Measurements from ENCODE around the gene PRF1.

PRF1 gene

DNA sequence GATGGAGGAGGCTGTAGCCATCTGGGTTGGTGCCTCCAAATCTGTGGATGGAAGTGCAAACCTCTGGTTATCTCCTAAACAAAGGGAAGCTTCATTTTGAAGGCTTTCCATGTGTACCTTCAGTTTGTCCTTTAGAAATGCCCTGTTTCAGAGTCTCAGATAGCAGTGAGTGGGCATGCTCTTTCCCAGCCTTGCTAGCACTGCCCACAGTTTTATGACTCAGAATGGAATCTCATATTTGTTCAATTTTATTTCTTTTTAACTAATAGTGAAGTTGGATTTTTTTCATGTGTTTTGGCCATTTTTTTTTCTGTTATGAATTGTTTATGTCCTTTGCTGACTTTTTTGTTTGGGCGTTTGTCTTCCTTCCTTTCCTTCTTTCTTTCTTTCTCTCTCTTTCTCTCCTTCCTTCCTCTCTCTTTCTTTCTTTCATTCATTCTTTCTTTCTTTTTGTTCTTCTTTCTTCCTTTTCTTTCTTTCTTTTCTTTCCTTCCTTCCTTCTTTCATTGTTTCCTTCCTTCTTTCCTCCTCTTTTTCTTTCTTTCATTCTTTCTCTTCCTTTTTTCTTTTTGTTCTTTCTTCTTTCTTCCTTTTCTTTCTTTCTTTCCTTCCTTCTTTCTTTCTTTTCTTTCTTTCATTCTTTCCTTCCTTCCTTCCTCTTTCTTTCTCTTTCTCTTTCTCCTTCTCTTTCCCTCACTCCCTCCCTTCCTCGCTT, 25.6 kb downstream of the PRF1 start:
- DNase-seq (ENCODE audit: low read depth in 2 of 2): no peak

DNA sequence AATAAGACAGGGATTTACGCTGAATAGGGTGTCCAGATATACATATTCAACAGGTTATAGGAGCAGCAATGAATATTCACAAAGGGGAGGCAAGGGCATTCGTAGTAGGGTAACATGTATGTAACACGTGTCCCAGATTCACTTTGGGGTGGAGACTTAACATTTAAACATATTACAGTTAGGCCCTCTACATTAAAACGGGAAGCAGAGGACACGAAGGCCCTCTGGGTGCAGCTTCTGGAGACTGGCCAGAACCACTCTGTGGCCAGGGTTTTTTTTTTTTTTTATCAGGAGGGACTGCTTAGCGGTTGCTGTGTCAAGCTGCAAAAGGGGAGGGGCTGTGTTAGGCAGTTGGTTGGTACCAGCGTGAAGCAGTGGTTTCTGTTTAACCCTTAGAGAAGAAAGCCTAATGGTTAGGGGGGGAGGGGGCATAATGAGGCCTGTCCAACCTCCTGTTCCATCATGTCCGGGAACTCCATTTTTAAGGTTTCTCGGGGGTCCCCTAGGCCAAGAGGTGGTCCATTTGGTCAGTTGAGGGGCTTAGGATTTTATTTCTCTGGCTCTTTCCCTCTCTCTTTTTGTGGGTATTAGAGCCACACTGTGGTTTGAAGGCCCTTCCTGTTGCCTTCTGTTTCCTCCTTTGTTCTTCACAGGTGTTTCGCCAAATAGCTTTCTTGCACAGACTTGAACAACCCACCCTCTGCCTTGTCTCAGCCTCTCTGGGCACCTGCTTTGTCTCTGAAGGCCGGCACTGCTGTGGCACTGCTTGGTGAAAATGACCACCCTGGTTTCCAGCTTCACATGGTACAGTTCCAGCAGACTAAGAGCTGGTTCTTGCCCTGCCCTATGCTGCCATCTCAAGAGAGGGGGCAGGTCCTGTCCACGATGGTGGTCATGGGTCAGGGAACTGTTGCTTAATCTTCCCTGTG, 26.4 kb downstream of the PRF1 start:
- no peak for DNase-seq (ENCODE audit: low read depth in 2 of 2)

DNA sequence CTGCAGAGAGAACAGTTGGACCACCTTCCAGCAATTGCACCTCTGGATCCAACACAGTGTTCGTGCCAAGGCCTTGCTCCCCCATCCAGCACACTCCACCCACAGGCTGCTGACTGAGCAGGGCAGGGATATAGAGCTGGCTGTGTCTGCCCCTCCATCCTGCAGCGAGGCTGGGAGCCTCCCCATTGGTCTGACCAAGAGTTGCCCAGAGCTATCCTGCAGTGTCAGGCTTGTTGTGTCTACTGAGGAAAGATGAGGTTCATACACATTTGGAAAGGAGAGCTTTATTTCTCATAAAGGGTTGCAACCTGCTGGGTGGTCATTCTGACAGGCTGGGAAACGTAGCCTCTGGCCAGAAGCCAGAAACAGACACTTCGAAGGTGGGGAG, 27.1 kb downstream of the PRF1 start:
- DNase-seq (ENCODE audit: low read depth in 2 of 2): no peak

DNA sequence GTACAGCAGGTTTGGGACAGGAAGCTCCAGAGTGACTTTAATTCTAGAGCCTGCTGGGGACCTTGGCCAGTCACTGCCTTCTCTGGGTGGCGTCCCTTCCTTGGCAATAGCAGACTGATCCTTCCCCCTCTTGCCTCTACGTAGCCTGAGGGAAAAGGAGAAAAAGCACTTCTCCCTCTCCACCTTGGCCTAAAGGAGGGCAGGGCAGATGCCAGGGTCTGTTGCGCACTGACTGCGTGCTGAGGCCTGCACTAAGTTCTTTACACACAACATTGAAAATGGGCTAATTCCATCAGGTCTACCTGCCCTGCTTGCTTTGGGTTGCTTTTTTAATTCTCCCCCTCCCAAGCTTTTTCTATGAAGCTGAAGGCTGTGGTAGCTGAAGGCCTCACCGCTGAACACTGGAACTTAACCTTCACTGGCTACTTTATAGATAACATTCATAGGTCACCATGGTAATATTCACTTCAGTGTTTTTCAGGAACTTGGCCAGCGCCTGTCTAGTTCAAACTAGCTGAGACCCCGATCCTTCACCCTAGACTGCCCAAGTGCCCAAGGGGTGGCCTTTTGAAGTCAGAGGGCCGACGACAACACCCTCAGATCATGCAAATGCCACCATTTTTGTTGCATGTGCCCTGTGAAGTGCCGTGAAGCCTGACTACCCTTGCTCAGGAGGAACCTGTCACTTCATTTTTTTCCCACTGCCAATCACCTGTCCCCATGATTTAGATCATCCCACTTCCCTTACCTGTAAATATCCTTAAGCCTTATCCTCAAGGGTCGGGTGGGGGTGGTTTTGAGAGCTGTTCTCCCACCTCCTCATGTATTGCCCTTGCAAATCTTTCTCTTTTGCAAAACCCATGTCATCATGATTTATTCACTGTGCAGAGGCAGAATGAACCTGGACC, 28.7 kb downstream of the PRF1 start:
- DNase-seq (ENCODE audit: low read depth in 2 of 2): no peak

DNA sequence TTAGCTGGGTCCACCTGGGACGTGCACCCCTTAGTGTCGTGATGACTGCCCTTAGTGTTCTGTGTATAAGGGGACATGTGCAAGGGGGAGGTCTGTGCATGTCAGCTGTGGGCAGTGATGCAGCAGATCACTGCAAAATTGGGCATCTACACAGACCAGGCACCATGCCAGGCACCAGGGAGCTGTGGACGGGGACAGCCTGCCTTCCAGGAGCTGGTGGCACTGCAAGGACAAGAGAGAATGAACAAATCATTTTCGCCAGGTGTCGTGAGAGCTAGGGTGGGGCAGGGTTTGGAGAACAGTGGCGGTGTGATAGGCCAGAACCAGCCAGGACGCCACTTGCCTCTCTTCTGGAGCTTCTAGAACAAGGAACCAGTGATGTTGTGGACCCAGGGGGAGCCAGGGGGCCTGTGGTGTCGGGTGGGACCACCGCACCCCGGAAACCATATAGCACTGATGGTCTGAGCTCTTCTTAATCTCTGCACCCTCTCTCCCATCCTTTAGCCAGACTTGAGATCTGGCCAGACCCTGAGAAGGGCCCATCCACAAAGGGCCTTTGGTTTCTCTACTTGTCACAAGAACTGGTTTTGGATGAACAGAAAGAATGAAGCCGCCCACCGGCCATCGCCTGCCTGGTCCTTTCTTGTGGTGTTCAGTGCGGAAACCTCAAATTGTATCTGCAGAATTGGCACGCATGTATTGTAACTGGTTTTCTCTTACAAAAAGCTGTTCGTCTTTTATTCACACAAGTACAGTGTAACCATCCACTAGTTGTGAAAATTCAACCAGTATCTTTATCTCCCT, 30.7 kb downstream of the PRF1 start:
- no peak for DNase-seq (ENCODE audit: low read depth in 2 of 2)

DNA sequence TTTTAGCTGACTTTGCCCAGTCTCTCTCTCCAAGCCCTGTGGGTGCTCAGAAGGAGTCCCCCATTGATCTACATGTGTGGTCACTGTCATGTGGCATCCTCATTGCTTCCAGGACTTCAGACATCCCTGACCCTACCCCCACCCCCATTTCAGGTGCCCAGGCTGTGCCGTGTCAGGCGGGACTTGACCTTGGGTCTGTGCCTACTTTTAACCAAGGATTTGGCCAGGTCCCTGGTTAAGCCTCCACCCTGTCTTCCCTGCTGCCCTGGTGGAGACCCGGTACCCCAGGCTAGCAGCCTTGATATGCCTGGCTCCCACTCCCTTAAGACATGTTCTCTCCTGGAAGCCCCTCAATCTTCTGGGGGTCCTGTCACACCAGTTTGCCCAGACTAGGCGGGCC, 31.3 kb downstream of the PRF1 start:
- no peak for DNase-seq (ENCODE audit: low read depth in 2 of 2)

DNA sequence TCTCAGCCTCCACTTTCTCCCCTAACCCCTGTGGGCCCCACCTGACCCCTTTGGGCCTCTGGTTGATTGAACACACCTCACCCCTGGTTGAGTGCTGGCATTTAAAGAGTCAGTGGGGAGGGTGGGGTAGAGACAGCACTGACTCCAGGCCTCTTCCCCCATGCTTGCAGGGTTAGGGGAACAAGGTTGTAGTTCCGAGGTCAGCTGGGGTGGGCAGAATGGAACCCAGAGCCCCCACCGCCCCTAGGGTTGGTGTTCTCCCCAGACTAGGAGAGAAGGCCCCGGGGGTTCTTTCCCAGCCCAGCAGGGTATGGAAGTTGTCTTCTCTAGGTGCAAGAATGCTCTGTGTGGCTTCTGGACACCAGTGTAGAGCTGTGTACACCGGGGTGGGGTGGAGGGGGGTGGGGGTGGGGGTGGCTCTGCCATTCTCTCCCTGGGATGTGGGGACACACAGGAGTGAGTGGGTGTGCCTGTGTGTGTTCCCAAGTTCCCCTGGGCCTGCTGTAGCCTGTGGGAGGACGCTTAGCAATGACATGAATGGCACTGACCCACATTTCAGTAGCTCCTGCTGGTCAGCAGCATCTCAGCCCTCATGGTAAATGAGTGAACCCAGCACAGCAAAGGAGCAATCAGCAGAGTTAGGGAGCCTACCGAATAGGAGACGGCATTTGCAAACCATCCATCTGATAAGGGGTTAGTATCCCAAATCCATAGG, 33.6 kb downstream of the PRF1 start:
- DNase-seq (ENCODE audit: low read depth in 2 of 2): no peak

DNA sequence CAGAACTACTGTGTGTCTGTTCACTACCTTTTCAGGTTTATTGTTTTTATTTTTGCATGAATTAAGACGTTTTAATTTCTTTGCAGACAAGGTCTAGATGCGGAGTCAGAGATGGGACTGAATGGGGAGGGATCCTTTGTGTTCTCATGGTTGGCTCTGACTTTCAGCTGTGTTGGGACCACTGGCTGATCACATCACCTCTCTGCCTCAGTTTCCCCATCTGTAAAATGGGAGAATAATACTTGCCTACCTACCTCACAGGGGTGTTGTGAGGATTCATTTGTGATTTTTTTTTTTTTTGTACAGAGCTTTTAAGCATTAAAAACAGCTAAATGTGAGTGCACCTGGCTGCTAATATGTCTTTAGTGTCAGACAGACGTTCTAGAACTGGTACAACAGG, 34.4 kb downstream of the PRF1 start:
- no peak for DNase-seq (ENCODE audit: low read depth in 2 of 2)

DNA sequence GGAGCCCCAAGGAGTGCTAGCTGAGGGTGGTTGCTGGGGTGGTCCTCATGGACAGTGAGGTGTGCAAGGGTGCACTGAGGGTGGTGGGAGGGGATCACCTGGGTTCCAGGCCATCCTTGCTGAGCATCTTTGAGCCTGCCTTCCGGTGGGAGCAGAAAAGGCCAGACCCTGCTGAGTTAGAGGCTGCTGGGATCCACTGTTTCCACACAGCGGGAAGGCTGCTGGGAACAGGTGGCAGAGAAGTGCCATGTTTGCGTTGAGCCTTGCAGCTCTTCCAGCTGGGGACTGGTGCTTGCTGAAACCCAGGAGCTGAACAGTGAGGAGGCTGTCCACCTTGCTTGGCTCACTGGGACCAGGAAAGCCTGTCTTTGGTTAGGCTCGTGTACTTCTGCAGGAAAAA, 34.9 kb downstream of the PRF1 start:
- no peak for DNase-seq (ENCODE audit: low read depth in 2 of 2)

GRCh38 chr10:70566515-70567290, 35.8 kb downstream of the PRF1 start:
- no peak for DNase-seq (ENCODE audit: low read depth in 2 of 2)

DNA sequence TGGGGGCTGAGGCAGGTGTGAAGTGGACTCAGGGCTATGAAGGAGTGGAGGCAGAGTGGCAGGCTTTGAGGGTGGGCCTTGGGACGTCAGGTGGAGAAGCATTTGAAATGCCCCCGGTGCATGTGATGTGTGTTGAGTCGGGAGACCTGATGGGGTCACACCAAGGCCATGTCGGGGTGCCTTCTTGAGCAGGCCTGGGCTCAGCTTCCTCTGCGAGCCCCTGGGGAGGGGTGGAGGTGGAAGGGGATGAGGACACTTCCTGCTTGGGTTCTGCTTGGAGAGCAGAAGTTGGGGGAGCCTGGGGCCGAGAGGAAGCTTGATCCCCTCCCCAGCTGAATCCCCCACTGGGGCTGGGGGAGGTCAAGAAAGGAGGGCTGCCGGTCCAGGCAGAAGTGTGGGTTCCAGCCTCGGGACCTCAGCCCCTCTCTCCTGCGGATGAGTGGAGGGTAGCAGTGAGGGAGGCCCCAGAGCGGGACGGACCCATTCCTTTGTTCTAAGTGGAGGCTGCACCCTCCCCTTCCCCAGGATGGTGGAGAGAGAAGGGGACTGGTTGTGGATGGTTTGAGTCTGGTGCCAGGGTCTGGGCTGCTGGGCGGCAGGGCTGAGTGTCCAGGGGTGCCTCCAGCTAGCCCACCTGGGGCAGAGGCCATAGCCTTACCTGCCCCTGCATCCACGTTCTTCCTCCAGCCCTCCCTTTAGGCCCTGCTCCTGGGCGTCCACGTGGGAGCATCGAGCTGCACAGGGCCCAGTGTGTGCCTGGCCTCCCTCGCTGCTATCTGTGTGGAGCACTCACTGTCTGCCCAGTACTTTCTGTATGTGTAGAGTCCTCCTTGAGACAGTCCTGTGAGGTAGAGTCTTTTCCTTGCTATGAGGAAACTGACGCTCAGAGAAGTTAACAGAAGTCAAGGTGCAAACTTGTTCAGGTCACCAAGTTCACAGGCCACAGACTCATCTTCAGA, 36.7 kb downstream of the PRF1 start:
- DNase-seq (ENCODE audit: low read depth in 2 of 2): no peak

GRCh38 chr10:70564901-70565351, 37.6 kb downstream of the PRF1 start:
- DNase-seq (ENCODE audit: low read depth in 2 of 2): no peak

DNA sequence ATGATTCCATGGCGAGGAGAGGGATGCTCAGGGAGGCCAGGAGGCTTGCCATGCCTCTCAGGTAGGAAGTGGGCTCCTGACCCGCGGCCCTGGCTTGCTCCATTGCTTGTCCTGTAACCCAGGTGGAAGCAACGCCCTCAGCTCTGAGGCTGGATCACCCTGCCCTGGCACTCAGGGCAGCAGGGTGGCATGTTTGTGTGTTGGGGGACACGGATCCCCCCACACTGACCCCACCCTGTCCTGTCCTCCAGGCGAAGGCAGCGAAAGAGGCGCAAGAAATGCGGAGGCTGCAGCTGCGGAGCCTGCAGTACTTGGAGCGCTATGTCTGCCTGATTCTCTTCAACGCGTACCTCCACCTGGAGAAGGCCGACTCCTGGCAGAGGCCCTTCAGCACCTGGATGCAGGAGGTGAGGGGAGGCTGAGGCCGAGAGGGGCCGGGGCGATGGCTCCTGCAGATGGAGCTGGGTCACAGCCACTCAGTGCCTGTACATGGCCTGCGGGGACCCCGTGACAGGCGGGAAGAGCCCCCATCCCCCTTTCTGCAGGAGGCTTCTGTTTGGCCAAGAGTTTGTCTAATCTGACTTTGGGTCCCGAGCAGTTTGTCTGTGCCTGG, 38.3 kb downstream of the PRF1 start:
- DNase-seq (ENCODE audit: low read depth in 2 of 2): no peak

- DNase-seq (ENCODE audit: low read depth in 2 of 2): no peak
These were observed 39.3 kb downstream of the PRF1 start for GRCh38 chr10:70563230-70563629.

DNA sequence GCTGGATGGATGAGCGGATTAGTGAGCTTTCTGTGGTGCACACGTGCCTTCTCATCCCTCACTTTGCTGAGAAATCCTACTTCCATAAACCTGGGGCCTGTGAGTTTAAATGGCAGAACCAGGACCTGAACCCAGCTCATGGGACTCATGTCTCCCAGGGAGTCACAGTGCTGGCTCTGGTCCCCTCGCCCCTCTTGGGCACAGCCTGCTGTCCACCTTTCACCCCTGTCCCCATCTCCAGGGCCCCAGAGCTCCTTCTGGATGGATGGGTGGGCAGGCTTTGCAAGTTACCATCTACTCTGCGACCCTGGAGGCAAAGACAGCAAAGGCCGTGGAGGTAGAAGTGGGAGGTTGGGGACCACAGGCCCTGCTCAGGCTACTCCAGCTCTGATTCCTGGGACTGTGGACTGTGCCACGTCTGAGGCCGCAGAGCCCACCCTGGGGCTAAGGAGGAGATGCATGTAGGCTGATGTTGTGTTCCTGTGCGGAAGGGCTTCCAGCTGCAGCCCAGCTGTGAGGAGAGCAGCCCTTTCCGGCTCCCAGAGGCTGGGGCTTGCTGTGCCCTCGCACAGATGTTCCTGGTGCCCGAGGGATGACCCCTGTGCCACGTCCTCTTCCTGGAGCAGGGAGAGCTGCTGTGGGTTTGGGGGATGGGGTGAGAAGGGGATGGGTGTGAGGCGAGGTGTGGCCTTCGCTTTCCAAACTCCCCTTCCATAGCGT, 40.3 kb downstream of the PRF1 start:
- no peak for DNase-seq (ENCODE audit: low read depth in 2 of 2)

- DNase-seq (ENCODE audit: low read depth in 2 of 2): no peak
These were observed 41.0 kb downstream of the PRF1 start for GRCh38 chr10:70561558-70561957.

GRCh38 chr10:70561070-70561469, 41.5 kb downstream of the PRF1 start:
- DNase-seq (ENCODE audit: low read depth in 2 of 2): no peak

All from stimulated activated CD8-positive, alpha-beta memory T cell treated with anti-CD3 and anti-CD28 coated beads, Interleukin-15, amount 100 ng/mL, for 4 hours (primary cell).